HepG2 (cell line): ENCODE measurements around the gene RNF126. TPM values are rescaled to one million over a fixed set of nuclear protein-coding genes. Genes with fewer than 3 reads are reported as not detected.
"Not testable (repeated sequence)": the region's sequence is repeated elsewhere in the genome, so short reads cannot be mapped to it uniquely, and the experiment has no call there.

Experiments
- DPF2 ChIP-seq: sonication (generic); formaldehyde crosslinking; IDR thresholded peaks from 2 replicates; pipeline ENCODE4 v1.4.0; 2020; ENCODE audit warnings: mild to moderate bottlenecking, low read depth, missing genetic modification reagents, borderline replicate concordance
- GATAD2A ChIP-seq: IDR thresholded peaks from 2 replicates; pipeline ENCODE4 v1.6.1; 2016
- IRF2 ChIP-seq: IDR thresholded peaks from 2 replicates; pipeline ENCODE4 v1.6.1; 2018; ENCODE audit warnings: missing genetic modification reagents, missing compliant biosample characterization
- MLX ChIP-seq: IDR thresholded peaks from 2 replicates; pipeline ENCODE4 v1.6.1; 2016
- NCOA2 ChIP-seq: sonication (generic); formaldehyde crosslinking; IDR thresholded peaks from 2 replicates; pipeline ENCODE4 v1.8.0; 2022; ENCODE audit warnings: inconsistent platforms
- NCOR1 ChIP-seq: fragments of 200-600 bp; sonication (generic); IDR thresholded peaks from 2 replicates; pipeline ENCODE4 v1.7.0; 2017; ENCODE audit warnings: antibody characterized with exemption, low read length, borderline replicate concordance
- SALL1 ChIP-seq: sonication (generic); formaldehyde crosslinking; IDR thresholded peaks from 2 replicates; pipeline ENCODE4 v1.8.0; 2022; ENCODE audit warnings: mild to moderate bottlenecking, missing genetic modification reagents
- SAP130 ChIP-seq: IDR thresholded peaks from 2 replicates; pipeline ENCODE4 v1.6.1; 2016; ENCODE audit warnings: low read depth
- SPEN ChIP-seq: sonication (generic); formaldehyde crosslinking; IDR thresholded peaks from 2 replicates; pipeline ENCODE4 v1.5.1; 2020; ENCODE audit warnings: low read depth, mild to moderate bottlenecking, missing genetic modification reagents
- ZHX2 ChIP-seq, 2 experiments: sonication (generic) in 1 of 2; formaldehyde crosslinking in 1 of 2; IDR thresholded peaks; 2 replicates each; pipeline versions ENCODE4 v1.6.1 to v1.9.0; 2014 to 2022; ENCODE audit warnings: antibody characterized with exemption in 1 of 2, borderline replicate concordance in 1 of 2, inconsistent platforms in 1 of 2, low read depth in 1 of 2, missing genetic modification reagents in 1 of 2
- ZMYM3 ChIP-seq: sonication (generic); formaldehyde crosslinking; IDR thresholded peaks from 2 replicates; pipeline ENCODE4 v1.5.1; 2020; ENCODE audit warnings: mild to moderate bottlenecking, missing genetic modification reagents
- polyA plus RNA-seq, 8 experiments: library from polyadenylated mRNA; depleted of rRNA in 3 of 8; stranded (reverse) in 7 of 8; unstranded in 1 of 8; fragments of >200 nt; fragmentation: Illumina TruSeq in 4 of 8; extraction: Trizol in 4 of 8; gene quantifications; 2 replicates each; pipeline versions ENCODE4 v1.2.1 to v1.2.3, GENCODE V29; 2011 to 2016; ENCODE audit warnings: low read depth in 4 of 8, missing spikeins in 1 of 8, mixed read lengths in 1 of 8; ENCODE audit not compliant: insufficient read depth in 1 of 8
- total RNA-seq, 5 experiments: library from RNA; depleted of rRNA; stranded (reverse); fragments of >200 nt; fragmentation: Illumina TruSeq; extraction: Trizol; gene quantifications; 2 replicates each; pipeline ENCODE4 v1.2.3, GENCODE V29; 2016; ENCODE audit warnings: low read depth in 1 of 5
- TF ChIP-seq, protein P1 (sequence below): sonication (generic); formaldehyde crosslinking; IDR thresholded peaks from 2 replicates; pipeline ENCODE4 v1.4.0; 2020; ENCODE audit warnings: missing genetic modification reagents, mild to moderate bottlenecking, borderline replicate concordance
- TF ChIP-seq, protein P2 (sequence below): sonication (generic); formaldehyde crosslinking; IDR thresholded peaks from 2 replicates; pipeline ENCODE4 v1.4.0; 2020; ENCODE audit warnings: missing genetic modification reagents
- TF ChIP-seq, protein P3 (sequence below): sonication (generic); formaldehyde crosslinking; conservative IDR thresholded peaks from 2 replicates; pipeline ENCODE4 v1.4.0; 2020; ENCODE audit warnings: mild to moderate bottlenecking, missing genetic modification reagents, moderate library complexity

RNF126 gene
- total and polyA plus RNA-seq, 2 of the 13 experiments (the other 11 are each of a cell fraction or from before 2014, with no cell fraction given) = 23.2 to 34.0 TPM

DNA sequence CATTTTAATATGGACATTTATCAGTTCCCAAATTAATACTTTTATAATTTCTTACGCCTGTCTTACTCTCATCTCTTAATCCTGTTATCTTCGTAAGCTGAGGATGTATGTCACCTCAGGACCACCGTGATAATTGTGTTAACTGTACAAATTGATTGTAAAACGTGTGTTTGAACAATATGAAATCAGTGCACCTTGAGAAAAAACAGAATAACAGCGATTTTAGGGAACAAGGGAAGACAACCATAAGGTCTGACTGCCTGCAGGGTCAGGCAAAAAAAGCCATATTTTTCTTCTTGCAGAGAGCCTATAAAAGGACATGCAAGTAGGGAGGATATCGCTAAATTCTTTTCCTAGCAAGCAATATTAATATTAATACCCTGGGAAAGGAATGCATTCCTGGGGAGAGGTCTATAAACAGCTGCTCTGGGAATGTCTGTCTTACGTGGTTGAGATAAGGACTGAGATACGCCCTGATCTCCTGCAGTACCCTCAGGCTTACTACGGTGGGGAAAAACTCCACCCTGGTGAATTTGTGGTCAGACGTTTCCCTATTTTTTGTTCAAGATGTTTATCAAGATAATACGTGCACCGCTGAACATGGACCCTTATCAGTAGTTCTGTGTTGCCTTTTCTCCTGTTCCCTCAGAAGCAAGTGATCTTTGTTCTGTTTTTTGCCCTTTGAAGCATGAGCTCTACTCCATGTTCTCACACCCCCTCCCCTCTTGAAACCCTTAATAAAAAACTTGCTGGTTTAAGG lies 5.8 kb upstream of the RNF126 start (continued):
- TF ChIP-seq ZHX2 (IDR thresholded peaks at IDR 0.05; ENCODE audit: low read depth) (0 out of 2 replicates have a peak, but pooled peaks have one; percentile 21), NCOR1 (peak; percentile 88), GATAD2A (CRISPR knock-in tag) (peak; percentile 71; the same call in 1 of the 2 replicates), SALL1 (CRISPR knock-in tag) (peak; percentile 53; the same call in 1 of the 2 replicates), SPEN (CRISPR knock-in tag) (peak; percentile 70; the same call in 1 of the 2 replicates), NCOA2 (CRISPR knock-in tag) (peak; percentile 25; the same call in 1 of the 2 replicates), DPF2 (peak; percentile 34; the same call in 1 of the 2 replicates), IRF2 (CRISPR knock-in tag) (peak; percentile 30; the same call in 1 of the 2 replicates), MLX (CRISPR knock-in tag) (peak; percentile 54; the same call in 1 of the 2 replicates), ZMYM3 (CRISPR knock-in tag) (peak; percentile 65; the same call in 1 of the 2 replicates), SAP130 (CRISPR knock-in tag) (peak; percentile 66)
- TF ChIP-seq ZHX2 (CRISPR knock-in tag; IDR thresholded peaks at IDR 0.05; ENCODE audit: borderline replicate concordance) = not testable (repeated sequence)
- TF ChIP-seq, protein P1, sequence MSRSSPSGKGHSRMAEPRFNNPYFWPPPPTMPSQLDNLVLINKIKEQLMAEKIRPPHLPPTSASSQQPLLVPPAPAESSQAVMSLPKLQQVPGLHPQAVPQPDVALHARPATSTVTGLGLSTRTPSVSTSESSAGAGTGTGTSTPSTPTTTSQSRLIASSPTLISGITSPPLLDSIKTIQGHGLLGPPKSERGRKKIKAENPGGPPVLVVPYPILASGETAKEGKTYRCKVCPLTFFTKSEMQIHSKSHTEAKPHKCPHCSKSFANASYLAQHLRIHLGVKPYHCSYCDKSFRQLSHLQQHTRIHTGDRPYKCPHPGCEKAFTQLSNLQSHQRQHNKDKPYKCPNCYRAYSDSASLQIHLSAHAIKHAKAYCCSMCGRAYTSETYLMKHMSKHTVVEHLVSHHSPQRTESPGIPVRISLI = peak; percentile 61; the same call in 1 of the 2 replicates
- TF ChIP-seq, protein P2, sequence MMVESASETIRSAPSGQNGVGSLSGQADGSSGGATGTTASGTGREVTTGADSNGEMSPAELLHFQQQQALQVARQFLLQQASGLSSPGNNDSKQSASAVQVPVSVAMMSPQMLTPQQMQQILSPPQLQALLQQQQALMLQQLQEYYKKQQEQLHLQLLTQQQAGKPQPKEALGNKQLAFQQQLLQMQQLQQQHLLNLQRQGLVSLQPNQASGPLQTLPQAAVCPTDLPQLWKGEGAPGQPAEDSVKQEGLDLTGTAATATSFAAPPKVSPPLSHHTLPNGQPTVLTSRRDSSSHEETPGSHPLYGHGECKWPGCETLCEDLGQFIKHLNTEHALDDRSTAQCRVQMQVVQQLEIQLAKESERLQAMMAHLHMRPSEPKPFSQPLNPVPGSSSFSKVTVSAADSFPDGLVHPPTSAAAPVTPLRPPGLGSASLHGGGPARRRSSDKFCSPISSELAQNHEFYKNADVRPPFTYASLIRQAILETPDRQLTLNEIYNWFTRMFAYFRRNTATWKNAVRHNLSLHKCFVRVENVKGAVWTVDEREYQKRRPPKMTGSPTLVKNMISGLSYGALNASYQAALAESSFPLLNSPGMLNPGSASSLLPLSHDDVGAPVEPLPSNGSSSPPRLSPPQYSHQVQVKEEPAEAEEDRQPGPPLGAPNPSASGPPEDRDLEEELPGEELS (CRISPR knock-in tag) = peak; percentile 54; the same call in 1 of the 2 replicates
- TF ChIP-seq, protein P3, sequence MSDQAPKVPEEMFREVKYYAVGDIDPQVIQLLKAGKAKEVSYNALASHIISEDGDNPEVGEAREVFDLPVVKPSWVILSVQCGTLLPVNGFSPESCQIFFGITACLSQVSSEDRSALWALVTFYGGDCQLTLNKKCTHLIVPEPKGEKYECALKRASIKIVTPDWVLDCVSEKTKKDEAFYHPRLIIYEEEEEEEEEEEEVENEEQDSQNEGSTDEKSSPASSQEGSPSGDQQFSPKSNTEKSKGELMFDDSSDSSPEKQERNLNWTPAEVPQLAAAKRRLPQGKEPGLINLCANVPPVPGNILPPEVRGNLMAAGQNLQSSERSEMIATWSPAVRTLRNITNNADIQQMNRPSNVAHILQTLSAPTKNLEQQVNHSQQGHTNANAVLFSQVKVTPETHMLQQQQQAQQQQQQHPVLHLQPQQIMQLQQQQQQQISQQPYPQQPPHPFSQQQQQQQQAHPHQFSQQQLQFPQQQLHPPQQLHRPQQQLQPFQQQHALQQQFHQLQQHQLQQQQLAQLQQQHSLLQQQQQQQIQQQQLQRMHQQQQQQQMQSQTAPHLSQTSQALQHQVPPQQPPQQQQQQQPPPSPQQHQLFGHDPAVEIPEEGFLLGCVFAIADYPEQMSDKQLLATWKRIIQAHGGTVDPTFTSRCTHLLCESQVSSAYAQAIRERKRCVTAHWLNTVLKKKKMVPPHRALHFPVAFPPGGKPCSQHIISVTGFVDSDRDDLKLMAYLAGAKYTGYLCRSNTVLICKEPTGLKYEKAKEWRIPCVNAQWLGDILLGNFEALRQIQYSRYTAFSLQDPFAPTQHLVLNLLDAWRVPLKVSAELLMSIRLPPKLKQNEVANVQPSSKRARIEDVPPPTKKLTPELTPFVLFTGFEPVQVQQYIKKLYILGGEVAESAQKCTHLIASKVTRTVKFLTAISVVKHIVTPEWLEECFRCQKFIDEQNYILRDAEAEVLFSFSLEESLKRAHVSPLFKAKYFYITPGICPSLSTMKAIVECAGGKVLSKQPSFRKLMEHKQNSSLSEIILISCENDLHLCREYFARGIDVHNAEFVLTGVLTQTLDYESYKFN (CRISPR knock-in tag) = peak; percentile 87
